GM12801 (cell line): ENCODE data around the gene CADM1.

Experiments used
- TF ChIP-seq, protein P1 (sequence below): IDR thresholded peaks from one replicate; pipeline ENCODE4 v1.5.1; 2011; ENCODE audit warnings: control low read depth; ENCODE audit not compliant: insufficient read length; ENCODE audit errors: extremely low read depth

CADM1 gene

GRCh38 chr11:115453693-115454490 is 50.3 kb downstream of the CADM1 start:
- TF ChIP-seq, protein P1, sequence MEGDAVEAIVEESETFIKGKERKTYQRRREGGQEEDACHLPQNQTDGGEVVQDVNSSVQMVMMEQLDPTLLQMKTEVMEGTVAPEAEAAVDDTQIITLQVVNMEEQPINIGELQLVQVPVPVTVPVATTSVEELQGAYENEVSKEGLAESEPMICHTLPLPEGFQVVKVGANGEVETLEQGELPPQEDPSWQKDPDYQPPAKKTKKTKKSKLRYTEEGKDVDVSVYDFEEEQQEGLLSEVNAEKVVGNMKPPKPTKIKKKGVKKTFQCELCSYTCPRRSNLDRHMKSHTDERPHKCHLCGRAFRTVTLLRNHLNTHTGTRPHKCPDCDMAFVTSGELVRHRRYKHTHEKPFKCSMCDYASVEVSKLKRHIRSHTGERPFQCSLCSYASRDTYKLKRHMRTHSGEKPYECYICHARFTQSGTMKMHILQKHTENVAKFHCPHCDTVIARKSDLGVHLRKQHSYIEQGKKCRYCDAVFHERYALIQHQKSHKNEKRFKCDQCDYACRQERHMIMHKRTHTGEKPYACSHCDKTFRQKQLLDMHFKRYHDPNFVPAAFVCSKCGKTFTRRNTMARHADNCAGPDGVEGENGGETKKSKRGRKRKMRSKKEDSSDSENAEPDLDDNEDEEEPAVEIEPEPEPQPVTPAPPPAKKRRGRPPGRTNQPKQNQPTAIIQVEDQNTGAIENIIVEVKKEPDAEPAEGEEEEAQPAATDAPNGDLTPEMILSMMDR, result no peak

DNA sequence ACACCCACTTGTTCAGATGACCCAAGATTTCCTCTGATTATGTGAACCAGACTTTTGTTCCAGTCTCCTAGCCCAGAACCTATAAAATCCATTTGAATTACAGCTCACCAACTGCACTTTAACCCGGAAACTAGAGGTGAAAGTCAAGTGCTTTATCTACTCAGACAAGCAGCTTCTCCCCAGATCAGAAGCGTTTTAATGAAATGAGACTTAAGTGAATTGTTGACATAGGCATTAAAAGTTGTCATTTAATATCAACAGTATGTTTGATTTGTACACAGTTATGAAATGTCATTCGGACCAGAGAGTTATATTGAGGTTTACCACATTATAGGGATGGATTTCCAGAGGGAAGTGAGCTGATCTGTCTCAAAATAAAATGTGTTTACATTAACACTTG is 52.0 kb downstream of the CADM1 start:
- TF ChIP-seq, protein P1, result no peak

- TF ChIP-seq, protein P1, result no peak
Measured at GRCh38 chr11:115450519-115450918, 53.7 kb downstream of the CADM1 start.

GRCh38 chr11:115447273-115447864 is 56.8 kb downstream of the CADM1 start:
- TF ChIP-seq, protein P1, result no peak

DNA sequence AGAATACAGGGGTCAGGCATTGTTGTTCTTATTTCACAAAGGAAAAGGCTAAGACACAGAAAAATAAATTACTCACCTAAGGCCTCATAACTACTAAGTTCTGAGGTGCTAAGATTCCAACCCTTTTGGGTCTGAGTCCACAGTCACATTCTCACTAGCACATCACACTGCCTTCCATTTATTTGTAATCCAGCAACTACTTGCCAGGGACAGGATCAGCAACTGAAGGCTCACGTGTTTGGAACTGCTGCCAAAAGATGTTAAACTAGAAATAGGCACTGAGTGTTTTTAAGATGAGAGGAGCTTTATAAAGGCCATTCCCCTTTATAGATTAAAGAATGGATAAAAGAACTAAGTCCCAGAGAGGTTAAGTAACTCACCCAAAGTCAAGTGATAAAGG is 58.0 kb downstream of the CADM1 start:
- TF ChIP-seq, protein P1, result no peak

DNA sequence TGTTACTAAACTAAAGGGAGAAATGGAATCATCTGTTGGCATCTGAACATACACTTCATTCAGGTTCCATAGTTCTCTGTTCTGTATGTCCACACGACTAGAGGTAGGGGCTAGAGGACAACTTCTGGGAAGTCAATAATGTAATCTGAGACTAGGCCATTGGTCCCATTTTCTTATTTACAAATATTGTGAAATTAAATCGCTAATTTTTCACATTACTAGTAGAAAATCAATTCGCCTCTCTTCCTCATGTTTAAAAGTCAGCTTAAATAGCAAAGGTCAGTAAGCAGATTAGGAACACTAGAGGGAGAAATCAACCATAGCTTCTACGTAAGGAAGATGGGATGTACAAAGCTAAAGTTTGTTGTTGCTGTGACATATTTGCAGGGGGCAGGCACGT is 59.7 kb downstream of the CADM1 start:
- TF ChIP-seq, protein P1, result no peak

DNA sequence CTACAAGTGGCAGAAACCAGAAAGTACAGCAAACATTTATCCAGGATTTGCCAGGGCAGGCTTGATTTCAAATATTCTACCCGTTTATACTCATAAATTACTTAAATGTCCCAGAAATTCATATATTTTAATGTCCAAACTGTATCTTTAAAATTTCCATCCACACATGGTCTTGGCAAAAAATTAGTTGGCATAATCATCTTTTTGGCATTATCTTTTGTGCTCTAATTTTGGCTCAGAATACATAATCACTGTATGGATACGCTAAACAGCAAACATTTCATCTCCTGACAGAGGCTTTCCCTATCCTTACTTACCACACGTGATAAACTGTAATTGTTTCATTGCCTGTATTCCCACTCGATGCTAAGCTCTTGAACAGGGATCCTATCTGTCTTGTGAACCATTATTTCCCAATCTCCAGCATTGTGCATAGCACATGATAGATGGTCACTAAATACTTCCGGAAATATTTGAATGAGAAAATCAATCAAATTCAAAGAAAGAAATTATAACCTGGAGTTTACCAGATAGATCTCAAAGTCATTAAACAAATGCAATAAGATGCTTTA is 64.2 kb downstream of the CADM1 start:
- TF ChIP-seq, protein P1, result no peak
